ENCODE measurements around the gene GLYATL3.

- TF ChIP-seq POLR2A (IDR thresholded peaks at IDR 0.05) (no peak), CTCF (IDR thresholded peaks at IDR 0.05) (no peak), POLR2AphosphoS5 (IDR thresholded peaks at IDR 0.05) (no peak), EP300 (IDR thresholded peaks at IDR 0.05; ENCODE audit: low read depth) (no peak)
These were observed 36.1 kb upstream of the GLYATL3 start for GRCh38 chr6:49463612-49463967.
